A549 treated with Mapracorat at 1 μM for 4 hours (cell line): Measurements from ENCODE around the gene PBX3. TPM values are rescaled to one million over a fixed set of nuclear protein-coding genes. Genes with fewer than 3 reads are reported as not detected.

ENCODE experiments used
- total RNA-seq: library from RNA; stranded (reverse); fragments of 200-300 nt; extraction: Qiagen RNA extraction; gene quantifications from 5 replicates; pipeline ENCODE4 v1.2.3, GENCODE V29; 2022

Gene PBX3
- 10.2 to 14.5 TPM (median 11.2 TPM) in 5 replicates for total RNA-seq

DNA sequence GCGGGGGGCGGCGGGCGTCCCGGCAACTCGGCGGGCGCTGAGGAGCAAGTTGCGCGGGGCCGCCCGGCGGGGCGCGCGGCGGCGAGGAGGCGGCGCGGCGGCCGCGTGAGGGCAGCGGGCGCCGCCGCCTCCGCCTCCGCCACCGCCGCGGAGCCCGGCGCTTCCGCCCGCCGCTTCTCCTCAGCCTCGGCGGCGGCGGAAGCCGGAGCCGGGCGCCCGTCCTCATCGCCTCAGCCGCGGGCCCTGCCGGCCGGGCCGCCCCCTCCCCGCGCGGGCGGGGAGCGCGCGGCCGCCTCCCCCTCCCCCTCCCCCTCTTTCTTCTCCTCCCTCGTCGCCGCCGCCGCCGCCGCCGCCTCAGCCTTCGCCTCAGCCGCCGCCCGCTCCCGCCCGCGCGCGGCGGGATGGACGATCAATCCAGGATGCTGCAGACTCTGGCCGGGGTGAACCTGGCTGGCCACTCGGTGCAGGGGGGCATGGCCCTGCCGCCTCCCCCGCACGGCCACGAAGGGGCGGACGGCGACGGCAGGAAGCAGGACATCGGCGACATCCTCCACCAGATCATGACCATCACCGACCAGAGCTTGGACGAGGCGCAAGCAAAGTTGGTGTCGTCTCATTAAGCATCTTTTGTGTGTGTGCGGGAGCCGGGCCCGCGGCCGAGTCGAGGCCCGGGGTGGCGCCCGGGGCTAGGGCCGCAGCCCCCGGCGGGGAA is at the start of gene PBX3:
TSS of gene PBX3 (plus strand) at position 321 of the 712 bp plus-strand sequence.

DNA sequence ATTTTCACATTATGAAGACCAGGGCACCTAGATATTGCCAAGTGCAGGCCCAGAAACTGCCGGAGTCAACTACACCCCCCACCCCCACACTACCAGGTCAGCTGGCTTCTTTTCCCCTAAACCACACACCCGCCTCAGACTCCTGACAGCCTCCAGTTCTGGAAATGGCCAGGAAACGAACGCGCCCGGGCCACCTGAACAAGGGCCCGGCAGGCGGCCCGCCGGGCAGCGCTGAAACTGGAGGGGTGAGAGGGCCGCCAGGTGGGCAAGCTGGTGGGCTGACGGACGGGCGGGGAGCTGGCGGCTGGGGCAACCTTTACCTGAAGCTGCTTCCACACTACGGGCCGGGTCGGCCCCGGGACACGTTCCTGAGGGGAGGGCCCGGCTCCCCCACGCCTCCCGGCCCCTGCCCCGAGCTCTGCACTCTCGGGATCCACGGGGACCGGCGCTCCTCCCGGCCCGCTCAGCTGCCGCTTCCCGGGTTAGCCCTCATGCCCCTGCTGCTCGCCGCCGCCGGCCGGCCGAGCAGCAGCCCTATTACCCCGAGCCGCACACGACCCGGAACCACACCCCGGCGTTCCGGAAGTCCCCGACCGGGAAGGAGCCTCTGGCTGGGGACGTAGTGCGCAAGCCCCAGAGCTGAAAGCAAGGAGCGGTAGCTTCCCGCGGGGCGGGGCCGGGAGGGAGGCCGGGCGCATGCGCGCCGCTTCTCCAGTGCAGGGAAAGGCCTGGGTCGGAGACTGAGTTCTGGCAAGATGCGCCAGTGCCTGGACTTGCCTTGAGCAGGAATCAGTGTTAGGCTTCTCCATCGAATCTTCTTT is 40.3 kb upstream of the PBX3 start, which contains the start of gene MAPKAP1:
TSS of gene MAPKAP1 (minus strand) at position 558 of the 821 bp plus-strand sequence. CDS start 34,634 bp downstream, outside the sequence.

Other genes starting within 250 kb of the PBX3 start
- gene MAPKAP1, start 40.2 kb upstream of the PBX3 start, total RNA-seq: 64.0 to 80.8 TPM (median 79.0 TPM) in 5 replicates